Gastroesophageal sphincter (tissue), 4 donors: Measurements from ENCODE around the gene IL20RB. TPM values are rescaled to one million over a fixed set of nuclear protein-coding genes. Genes with fewer than 3 reads are reported as not detected.

Experiments
- ATAC-seq: fragments of 150-250 bp; one replicate; pipeline ENCODE4 v1.9.1; 2016; ENCODE audit warnings: mild to moderate bottlenecking, moderate library complexity
- H3K27ac ChIP-seq, 4 donors: fragments of 200-600 bp; sonication (generic) in 3 of 4; 1 replicate in 3 of 4; 2 replicates in 1 of 4; pipeline ENCODE4 v1.5.1; 2016 to 2019
- H3K27me3 ChIP-seq: fragments of 200-600 bp; sonication (generic); one replicate; pipeline ENCODE4 v1.5.1; 2019
- H3K36me3 ChIP-seq, 2 donors: fragments of 200-600 bp; sonication (generic); one replicate each; pipeline ENCODE4 v1.5.1; 2019; ENCODE audit warnings: control low read depth in 1 of 2
- H3K4me1 ChIP-seq, 3 donors: fragments of 200-600 bp; sonication (generic); 1 replicate in 2 of 3; 2 replicates in 1 of 3; pipeline ENCODE4 v1.5.1; 2016 to 2019; ENCODE audit warnings: control low read depth in 2 of 3
- H3K4me3 ChIP-seq, 2 donors: fragments of 200-600 bp; sonication (generic); one replicate each; pipeline ENCODE4 v1.5.1; 2019; ENCODE audit warnings: mild to moderate bottlenecking in 1 of 2, moderate library complexity in 1 of 2
- H3K9me3 ChIP-seq, 3 donors: fragments of 200-600 bp; sonication (generic); one replicate each; pipeline ENCODE4 v1.5.1; 2017 to 2019; ENCODE audit warnings: control low read depth in 2 of 3
- CTCF ChIP-seq, 4 experiments: fragments of 200-600 bp in 2 of 4; fragments of 450-650 bp in 2 of 4; sonication (generic) in 1 of 4; IDR thresholded peaks; one replicate each; pipeline ENCODE4 v1.5.1; 2017 to 2019; ENCODE audit warnings: antibody characterized with exemption in 4 of 4, mild to moderate bottlenecking in 2 of 4, moderate library complexity in 2 of 4
- EP300 ChIP-seq: sonication (generic); formaldehyde crosslinking; IDR thresholded peaks from one replicate; pipeline ENCODE4 v1.6.1; 2017; ENCODE audit warnings: antibody characterized with exemption, mild to moderate bottlenecking
- POLR2A ChIP-seq, 2 donors: fragments of 450-650 bp; IDR thresholded peaks; one replicate each; pipeline ENCODE4 v1.6.1; 2017; ENCODE audit warnings: antibody characterized with exemption in 2 of 2, mild to moderate bottlenecking in 2 of 2, moderate library complexity in 1 of 2
- POLR2AphosphoS5 ChIP-seq: sonication (generic); formaldehyde crosslinking; IDR thresholded peaks from one replicate; pipeline ENCODE4 v1.6.1; 2017; ENCODE audit warnings: antibody characterized with exemption
- WGBS, 2 donors: methylation state at CpG; one replicate each; pipeline ENCODE4 v1.1.5; 2018; ENCODE audit warnings: low coverage in 1 of 2; 5-methylcytosine and 5-hydroxymethylcytosine counted together
- total RNA-seq, 4 donors: library from RNA; depleted of rRNA; stranded (reverse); fragments of >200 nt; gene quantifications; one replicate each; pipeline ENCODE4 v1.1.0, GENCODE V29; 2016

Gene IL20RB
- total RNA-seq, 4 donors from 2014 or later = 0.62 to 7.3 (median 1.0) TPM

- peaks cover 0 to 9% of the 10 kb centered on the region in 2 donors for H3K36me3 ChIP-seq
- no peak overlapping the region for H3K4me3 ChIP-seq
- TF ChIP-seq POLR2AphosphoS5 = no peak
- TF ChIP-seq CTCF (IDR thresholded peaks at IDR 0.05) = no peak
- no peak for TF ChIP-seq POLR2A (IDR thresholded peaks at IDR 0.05)
- TF ChIP-seq EP300 = no peak
- H3K4me1 ChIP-seq = peaks cover 7 to 43% (median 8%) of the 10 kb centered on the region in 3 donors
- no peak overlapping the region for H3K27ac ChIP-seq
- ATAC-seq = no peak
- no peaks in the 10 kb centered on the region for H3K9me3 ChIP-seq
- 40 to 41% methylated on average over 2 of the region's 2 CpGs for WGBS, 2 donors
- no peaks in the 10 kb centered on the region for H3K27me3 ChIP-seq
These were observed 10.3 kb upstream of the IL20RB start for GRCh38 chr3:136947477-136947876.

GRCh38 chr3:136949146-136949545 lies 8.6 kb upstream of the IL20RB start:
- ATAC-seq = no peak
- Histone ChIP-seq H3K4me3 (no peak overlapping the region), H3K27me3 (no peaks in the 10 kb centered on the region), H3K36me3 (peaks cover 0 to 9% of the 10 kb centered on the region in 2 donors), H3K4me1 (peaks cover 0 to 29% (median 3%) of the 10 kb centered on the region in 3 donors), H3K9me3 (no peaks in the 10 kb centered on the region), H3K27ac (no peak overlapping the region)
- TF ChIP-seq CTCF (IDR thresholded peaks at IDR 0.05) = no peak

GRCh38 chr3:136949708-136950107 lies 8.1 kb upstream of the IL20RB start:
- no peaks in the 10 kb centered on the region for H3K27me3 ChIP-seq
- WGBS, 2 donors = 83 to 92% methylated on average over 2 of the region's 2 CpGs
- no peaks in the 10 kb centered on the region for H3K9me3 ChIP-seq
- H3K4me1 ChIP-seq = peaks cover 0 to 33% (median 3%) of the 10 kb centered on the region in 3 donors
- no peak overlapping the region for H3K4me3 ChIP-seq
- ATAC-seq = no peak
- TF ChIP-seq POLR2AphosphoS5 (no peak), POLR2A (IDR thresholded peaks at IDR 0.05) (no peak), EP300 (no peak), CTCF (IDR thresholded peaks at IDR 0.05) (no peak)
- peaks cover 0 to 9% of the 10 kb centered on the region in 2 donors for H3K36me3 ChIP-seq
- H3K27ac ChIP-seq = no peak overlapping the region

GRCh38 chr3:136950623-136951022 lies 7.2 kb upstream of the IL20RB start:
- Histone ChIP-seq H3K36me3 (peaks cover 0 to 6% of the 10 kb centered on the region in 2 donors), H3K9me3 (no peaks in the 10 kb centered on the region), H3K27ac (no peak overlapping the region), H3K4me1 (peaks cover 0 to 43% (median 3%) of the 10 kb centered on the region in 3 donors), H3K4me3 (no peak overlapping the region), H3K27me3 (no peaks in the 10 kb centered on the region)
- WGBS, 2 donors = 69 to 89% methylated on average over 1 of the region's 1 CpG
- no peak for TF ChIP-seq POLR2A (IDR thresholded peaks at IDR 0.05)
- TF ChIP-seq CTCF (IDR thresholded peaks at IDR 0.05) = no peak
- TF ChIP-seq EP300 = no peak
- TF ChIP-seq POLR2AphosphoS5 = no peak
- ATAC-seq = no peak

GRCh38 chr3:136952292-136952691 lies 5.5 kb upstream of the IL20RB start:
- 65 to 73% methylated on average over 1 of the region's 1 CpG for WGBS, 2 donors
- no peak overlapping the region for H3K27ac ChIP-seq
- H3K4me3 ChIP-seq = no peak overlapping the region
- H3K27me3 ChIP-seq = no peaks in the 10 kb centered on the region
- no peak for ATAC-seq
- TF ChIP-seq POLR2A (IDR thresholded peaks at IDR 0.05) (no peak), POLR2AphosphoS5 (no peak), CTCF (IDR thresholded peaks at IDR 0.05) (no peak), EP300 (no peak)
- H3K36me3 ChIP-seq = no peaks in the 10 kb centered on the region
- H3K4me1 ChIP-seq = peaks cover 0 to 39% (median 3%) of the 10 kb centered on the region in 3 donors
- no peaks in the 10 kb centered on the region for H3K9me3 ChIP-seq
